Measurements from ENCODE around the gene INPP5D.
A peak's percentile ranks its signal among the peaks of the same experiment; 100 is the strongest.

Gene INPP5D

DNA sequence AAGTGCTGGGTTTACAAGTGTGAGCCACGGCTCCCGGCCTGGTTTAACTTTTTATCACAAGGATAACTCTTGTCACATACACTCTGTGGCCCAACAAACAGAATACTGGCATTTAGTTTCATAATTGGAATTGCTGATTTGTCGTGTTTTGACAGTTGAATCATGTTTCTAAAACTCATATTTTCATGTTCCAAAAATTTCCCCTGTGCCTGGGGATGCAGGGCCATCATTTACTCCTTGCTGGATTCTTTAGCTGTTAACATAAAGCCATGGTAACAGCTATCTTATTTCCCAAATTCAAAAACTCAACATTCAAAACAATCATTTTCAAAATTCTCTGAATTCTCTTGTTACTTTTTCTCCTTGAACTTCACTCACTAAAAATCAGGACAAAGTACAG lies 174.9 kb downstream of the INPP5D start:
- no peak overlapping the region for H3K4me3 ChIP-seq (ENCODE audit: low read length)
- no peaks in the 10 kb centered on the region for H3K36me3 ChIP-seq (replicated peaks; ENCODE audit: low read depth, low read length)
- H3K79me2 ChIP-seq (ENCODE audit: low read length), result no peaks in the 10 kb centered on the region
- TF ChIP-seq, protein P1, sequence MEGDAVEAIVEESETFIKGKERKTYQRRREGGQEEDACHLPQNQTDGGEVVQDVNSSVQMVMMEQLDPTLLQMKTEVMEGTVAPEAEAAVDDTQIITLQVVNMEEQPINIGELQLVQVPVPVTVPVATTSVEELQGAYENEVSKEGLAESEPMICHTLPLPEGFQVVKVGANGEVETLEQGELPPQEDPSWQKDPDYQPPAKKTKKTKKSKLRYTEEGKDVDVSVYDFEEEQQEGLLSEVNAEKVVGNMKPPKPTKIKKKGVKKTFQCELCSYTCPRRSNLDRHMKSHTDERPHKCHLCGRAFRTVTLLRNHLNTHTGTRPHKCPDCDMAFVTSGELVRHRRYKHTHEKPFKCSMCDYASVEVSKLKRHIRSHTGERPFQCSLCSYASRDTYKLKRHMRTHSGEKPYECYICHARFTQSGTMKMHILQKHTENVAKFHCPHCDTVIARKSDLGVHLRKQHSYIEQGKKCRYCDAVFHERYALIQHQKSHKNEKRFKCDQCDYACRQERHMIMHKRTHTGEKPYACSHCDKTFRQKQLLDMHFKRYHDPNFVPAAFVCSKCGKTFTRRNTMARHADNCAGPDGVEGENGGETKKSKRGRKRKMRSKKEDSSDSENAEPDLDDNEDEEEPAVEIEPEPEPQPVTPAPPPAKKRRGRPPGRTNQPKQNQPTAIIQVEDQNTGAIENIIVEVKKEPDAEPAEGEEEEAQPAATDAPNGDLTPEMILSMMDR (IDR thresholded peaks at IDR 0.05; ENCODE audit: low read depth, low read length), result no peak
- no peak for TF ChIP-seq EZH2phosphoT487 (IDR thresholded peaks at IDR 0.05; ENCODE audit: low read depth)
- no peak overlapping the region for H3K9ac ChIP-seq (ENCODE audit: low read length)
- H3K9me3 ChIP-seq (ENCODE audit: insufficient read depth, low read length), result no peaks in the 10 kb centered on the region
- H4K20me1 ChIP-seq (ENCODE audit: insufficient read depth, low read length), result no peaks in the 10 kb centered on the region
- no peaks in the 10 kb centered on the region for H3K4me1 ChIP-seq (ENCODE audit: low read length)
- H3K27me3 ChIP-seq (ENCODE audit: low read depth, low read length), result no peaks in the 10 kb centered on the region
- H3K27ac ChIP-seq (ENCODE audit: low read length), result no peak overlapping the region
- no peak overlapping the region for H2AFZ ChIP-seq (ENCODE audit: low read depth, low read length)
- H3K4me2 ChIP-seq (ENCODE audit: low read length), result no peak overlapping the region

DNA sequence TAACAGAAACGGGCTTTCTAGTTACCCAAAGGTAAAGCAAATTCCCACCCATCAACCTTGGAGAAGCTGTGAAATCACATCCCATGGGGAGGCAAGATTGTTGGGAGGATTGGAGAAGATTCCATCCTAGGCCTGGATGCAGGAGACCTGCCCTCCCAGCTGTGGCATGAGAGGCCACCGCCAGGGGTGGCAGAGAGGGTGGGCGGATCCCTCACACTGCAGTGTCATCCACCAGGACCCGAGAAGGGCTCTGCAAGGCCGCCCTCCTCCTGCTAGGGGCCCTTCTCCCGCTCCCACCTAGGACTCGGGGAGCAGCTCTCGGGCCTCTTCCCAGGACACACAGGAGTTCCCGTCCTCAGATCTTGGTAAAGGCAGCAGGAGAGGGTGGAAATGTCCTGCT lies 175.8 kb downstream of the INPP5D start:
- Histone ChIP-seq H4K20me1 (ENCODE audit: insufficient read depth, low read length) (no peaks in the 10 kb centered on the region), H2AFZ (ENCODE audit: low read depth, low read length) (no peak overlapping the region), H3K9me3 (ENCODE audit: insufficient read depth, low read length) (no peaks in the 10 kb centered on the region), H3K36me3 (replicated peaks; ENCODE audit: low read depth, low read length) (no peaks in the 10 kb centered on the region), H3K27me3 (ENCODE audit: low read depth, low read length) (no peaks in the 10 kb centered on the region), H3K4me2 (ENCODE audit: low read length) (no peak overlapping the region), H3K4me1 (ENCODE audit: low read length) (peaks cover 5% of the 10 kb centered on the region), H3K9ac (ENCODE audit: low read length) (no peak overlapping the region), H3K79me2 (ENCODE audit: low read length) (no peaks in the 10 kb centered on the region), H3K27ac (ENCODE audit: low read length) (no peak overlapping the region), H3K4me3 (ENCODE audit: low read length) (no peak overlapping the region)
- TF ChIP-seq, protein P1 (IDR thresholded peaks at IDR 0.05; ENCODE audit: low read depth, low read length), result no peak
- TF ChIP-seq EZH2phosphoT487 (IDR thresholded peaks at IDR 0.05; ENCODE audit: low read depth), result no peak

DNA sequence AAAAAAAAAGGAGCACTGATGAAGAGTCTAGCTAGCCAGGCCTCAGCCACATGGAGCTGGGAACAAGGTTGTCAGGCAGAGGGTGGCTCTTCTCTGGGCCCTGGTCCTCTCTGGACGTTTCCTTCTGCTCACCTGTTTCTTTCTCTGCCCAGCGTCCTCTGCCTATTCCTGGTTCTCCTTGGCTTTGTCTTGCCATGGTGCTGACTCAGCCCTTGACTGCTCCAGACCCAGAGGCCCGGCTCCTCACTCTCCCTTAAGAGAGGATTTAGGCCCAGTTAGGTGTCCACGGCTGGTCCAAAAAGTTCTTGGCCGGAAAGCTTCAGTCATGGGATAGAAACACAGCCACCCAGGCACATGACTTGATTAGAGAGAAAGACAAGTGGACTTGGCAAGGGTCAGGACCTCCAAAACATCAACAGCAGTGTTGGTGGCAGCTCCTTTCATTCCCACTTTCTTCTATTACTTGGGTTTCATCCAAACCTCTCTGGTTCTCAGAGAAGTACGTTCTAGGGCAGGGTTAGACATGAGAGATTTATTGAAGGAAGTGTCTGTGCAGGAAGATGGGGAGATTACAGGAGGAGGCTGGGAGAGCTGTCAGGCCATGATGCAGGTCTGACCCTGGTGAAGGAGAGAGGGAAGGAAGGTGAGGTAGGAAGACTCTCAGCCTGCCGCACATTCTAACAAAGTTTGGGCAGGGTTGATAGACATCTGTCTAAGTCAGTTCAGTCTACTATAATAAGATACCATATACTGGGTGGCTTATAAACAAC lies 176.9 kb downstream of the INPP5D start:
- Histone ChIP-seq H3K4me1 (ENCODE audit: low read length) (peaks cover 7% of the 10 kb centered on the region), H2AFZ (ENCODE audit: low read depth, low read length) (no peak overlapping the region), H3K9ac (ENCODE audit: low read length) (no peak overlapping the region), H4K20me1 (ENCODE audit: insufficient read depth, low read length) (no peaks in the 10 kb centered on the region), H3K27me3 (ENCODE audit: low read depth, low read length) (no peaks in the 10 kb centered on the region), H3K4me2 (ENCODE audit: low read length) (no peak overlapping the region), H3K36me3 (replicated peaks; ENCODE audit: low read depth, low read length) (no peaks in the 10 kb centered on the region), H3K9me3 (ENCODE audit: insufficient read depth, low read length) (no peaks in the 10 kb centered on the region), H3K27ac (ENCODE audit: low read length) (no peak overlapping the region), H3K4me3 (ENCODE audit: low read length) (no peak overlapping the region), H3K79me2 (ENCODE audit: low read length) (no peaks in the 10 kb centered on the region)
- TF ChIP-seq, protein P1 (IDR thresholded peaks at IDR 0.05; ENCODE audit: low read depth, low read length), result no peak
- no peak for TF ChIP-seq EZH2phosphoT487 (IDR thresholded peaks at IDR 0.05; ENCODE audit: low read depth)

DNA sequence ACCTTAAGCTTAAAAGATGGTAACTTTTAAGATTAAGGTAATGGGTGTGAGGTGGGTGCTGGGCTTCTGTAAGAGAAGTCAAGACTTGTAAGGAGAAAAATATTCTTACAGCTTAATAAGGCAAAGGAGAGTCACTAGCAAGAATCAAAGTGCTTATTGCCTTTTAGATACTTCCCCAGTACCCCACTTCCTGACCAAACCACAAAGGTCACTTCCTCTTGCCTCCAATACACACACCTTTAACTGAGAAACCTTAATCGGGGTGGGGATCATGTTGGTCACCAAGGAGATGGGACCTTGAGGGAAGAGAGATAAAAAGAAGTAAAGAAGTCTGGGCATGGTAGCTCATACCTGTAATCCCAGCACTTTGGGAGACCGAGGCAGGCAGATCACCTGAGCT lies 180.8 kb downstream of the INPP5D start:
- Histone ChIP-seq H3K79me2 (ENCODE audit: low read length) (no peaks in the 10 kb centered on the region), H3K36me3 (replicated peaks; ENCODE audit: low read depth, low read length) (no peaks in the 10 kb centered on the region), H3K4me2 (ENCODE audit: low read length) (peak overlapping the region; percentile 14), H3K9ac (ENCODE audit: low read length) (no peak overlapping the region), H3K9me3 (ENCODE audit: insufficient read depth, low read length) (no peaks in the 10 kb centered on the region), H2AFZ (ENCODE audit: low read depth, low read length) (no peak overlapping the region; the same call in 1 of the 2 replicates), H3K27me3 (ENCODE audit: low read depth, low read length) (no peaks in the 10 kb centered on the region), H3K4me1 (ENCODE audit: low read length) (peaks cover 7% of the 10 kb centered on the region), H3K27ac (ENCODE audit: low read length) (no peak overlapping the region), H4K20me1 (ENCODE audit: insufficient read depth, low read length) (no peaks in the 10 kb centered on the region), H3K4me3 (ENCODE audit: low read length) (no peak overlapping the region)
- TF ChIP-seq, protein P1 (IDR thresholded peaks at IDR 0.05; ENCODE audit: low read depth, low read length), result no peak
- TF ChIP-seq EZH2phosphoT487 (IDR thresholded peaks at IDR 0.05; ENCODE audit: low read depth), result no peak

Data from OCI-LY3 (cell line).